ENCODE measurements around the gene RAB36.

The RAB36 gene

GRCh38 chr22:23206915-23207314 lies 61.6 kb downstream of the RAB36 start:
- DNase-seq (ENCODE audit: low spot score), result peak; percentile 10

- peak; percentile 57 for DNase-seq (ENCODE audit: low spot score)
These were observed 62.6 kb downstream of the RAB36 start for GRCh38 chr22:23207729-23208393.

- no peak for DNase-seq (ENCODE audit: low spot score)
These were observed 65.3 kb downstream of the RAB36 start for GRCh38 chr22:23210428-23211170.

- DNase-seq (ENCODE audit: low spot score), result no peak
These were observed 66.3 kb downstream of the RAB36 start for GRCh38 chr22:23211622-23212021.

GRCh38 chr22:23212061-23213021 lies 67.1 kb downstream of the RAB36 start:
- DNase-seq (ENCODE audit: low spot score), result no peak

GRCh38 chr22:23213022-23213555 lies 67.8 kb downstream of the RAB36 start:
- no peak for DNase-seq (ENCODE audit: low spot score)

- no peak for DNase-seq (ENCODE audit: low spot score)
These were observed 68.5 kb downstream of the RAB36 start for GRCh38 chr22:23213581-23214334.

All from kidney tubule cell (primary cell).